Smooth muscle cell (in vitro differentiated cells): ENCODE measurements around the gene RPS21. TPM values are rescaled to one million over a fixed set of nuclear protein-coding genes. Genes with fewer than 3 reads are reported as not detected.

Experiments used
- DNase-seq: peaks from one replicate; lab custom pipeline; 2025; ENCODE audit not compliant: unreplicated experiment; lab: John Stamatoyannopoulos, UW
- H2AFZ ChIP-seq: fragments of 200-600 bp; sonication (generic); 2 replicates; pipeline ENCODE4 v1.6.0; 2016; ENCODE audit warnings: antibody characterized with exemption, low read depth, mild to moderate bottlenecking
- H3F3A ChIP-seq: fragments of 200-600 bp; sonication (generic); 2 replicates; pipeline ENCODE4 v1.6.0; 2017; ENCODE audit warnings: antibody characterized with exemption, low read depth
- H3K27ac ChIP-seq: fragments of 200-600 bp; sonication (generic); 2 replicates; pipeline ENCODE4 v1.5.1; 2016; ENCODE audit warnings: low read depth, mild to moderate bottlenecking
- H3K27me3 ChIP-seq: fragments of 200-600 bp; sonication (generic); 2 replicates; pipeline ENCODE4 v1.6.1; 2016; ENCODE audit warnings: low read depth, mild to moderate bottlenecking
- H3K36me3 ChIP-seq: fragments of 200-600 bp; sonication (generic); 2 replicates; pipeline ENCODE4 v1.5.1; 2016; ENCODE audit warnings: low read depth
- H3K4me1 ChIP-seq: fragments of 200-600 bp; sonication (generic); 2 replicates; pipeline ENCODE4 v1.5.1; 2016; ENCODE audit warnings: low read depth
- H3K4me2 ChIP-seq: fragments of 200-600 bp; sonication (generic); 2 replicates; pipeline ENCODE4 v1.6.0; 2016; ENCODE audit warnings: mild to moderate bottlenecking
- H3K4me3 ChIP-seq: fragments of 200-600 bp; sonication (generic); 2 replicates; pipeline ENCODE4 v1.5.1; 2016; ENCODE audit warnings: mild to moderate bottlenecking
- H3K79me2 ChIP-seq: fragments of 200-600 bp; sonication (generic); 2 replicates; pipeline ENCODE4 v1.6.0; 2016; ENCODE audit warnings: low read depth, mild to moderate bottlenecking
- H3K9ac ChIP-seq: fragments of 200-600 bp; sonication (generic); 2 replicates; pipeline ENCODE4 v1.6.0; 2016; ENCODE audit warnings: low read depth
- H3K9me3 ChIP-seq: fragments of 200-600 bp; sonication (generic); replicated peaks from 2 replicates; pipeline ENCODE4 v1.5.1; 2016; ENCODE audit warnings: low read depth
- H4K20me1 ChIP-seq: fragments of 200-600 bp; sonication (generic); 2 replicates; pipeline ENCODE4 v1.6.0; 2016; ENCODE audit warnings: low read depth
- WGBS: methylation state at CpG from one replicate; pipeline ENCODE4 v1.1.7; 2016; ENCODE audit warnings: low lambda C conversion rate; 5-methylcytosine and 5-hydroxymethylcytosine counted together
- polyA plus RNA-seq: library from polyadenylated mRNA; unstranded; fragments of >200 nt; fragmentation: Nextera tagmentation; extraction: Ambion mirVana; gene quantifications from 2 replicates; pipeline ENCODE4 v1.2.1, GENCODE V29; 2016
- total RNA-seq: library from RNA; depleted of rRNA; stranded (reverse); fragments of >200 nt; gene quantifications from 2 replicates; pipeline ENCODE4 v1.2.3, GENCODE V29; 2014
- TF ChIP-seq, protein P1 (sequence below): fragments of 200-600 bp; sonication (generic); IDR thresholded peaks from 2 replicates; pipeline ENCODE4 v1.5.1; 2017; ENCODE audit warnings: borderline replicate concordance, mild to moderate bottlenecking, antibody characterized with exemption; ENCODE audit not compliant: insufficient read depth, poor library complexity, severe bottlenecking

The RPS21 gene
- total and polyA plus RNA-seq, 2 experiments from 2014 or later: 438 to 4,082 TPM

DNA sequence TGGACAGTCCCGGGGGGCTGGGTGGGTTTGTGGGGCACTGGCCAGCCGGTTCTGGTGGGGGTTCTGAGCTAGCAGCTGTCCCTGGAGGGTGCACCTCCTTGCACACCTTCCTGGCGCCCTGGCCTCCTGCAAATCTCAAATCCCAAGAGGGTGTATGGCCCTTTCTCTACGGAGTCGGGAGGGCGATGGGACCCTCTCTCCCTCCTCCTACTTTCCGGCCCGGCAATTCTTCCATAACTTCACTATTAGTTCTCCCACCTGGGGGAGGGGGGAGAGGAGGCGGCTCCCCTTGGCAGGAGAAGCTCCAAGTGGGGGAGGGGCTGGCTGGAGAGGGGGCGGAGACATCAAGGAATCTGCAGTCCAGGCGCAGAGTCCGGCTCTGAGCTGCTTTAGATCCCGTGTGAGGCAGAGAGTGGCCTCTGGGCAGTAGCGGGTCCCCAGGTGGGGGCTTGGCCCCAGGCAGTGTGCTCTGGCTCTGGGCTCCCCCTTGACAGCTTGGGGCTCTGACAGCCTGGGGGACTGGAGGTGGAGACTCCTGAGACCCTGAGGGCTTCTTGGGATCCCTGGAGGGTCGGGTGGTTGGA lies 18.4 kb upstream of the RPS21 start:
- Histone ChIP-seq H3K4me3 (peak overlapping the region; percentile 82), H3K4me1 (peaks cover 62% of the 10 kb centered on the region), H3K9ac (no peak overlapping the region), H4K20me1 (peaks cover 36% of the 10 kb centered on the region), H3K27ac (no peak overlapping the region), H3K36me3 (no peaks in the 10 kb centered on the region), H3F3A (no peaks in the 10 kb centered on the region), H3K9me3 (no peaks in the 10 kb centered on the region), H2AFZ (no peak overlapping the region), H3K27me3 (no peaks in the 10 kb centered on the region), H3K79me2 (peaks cover 9% of the 10 kb centered on the region), H3K4me2 (peak overlapping the region; percentile 99)
- TF ChIP-seq, protein P1, sequence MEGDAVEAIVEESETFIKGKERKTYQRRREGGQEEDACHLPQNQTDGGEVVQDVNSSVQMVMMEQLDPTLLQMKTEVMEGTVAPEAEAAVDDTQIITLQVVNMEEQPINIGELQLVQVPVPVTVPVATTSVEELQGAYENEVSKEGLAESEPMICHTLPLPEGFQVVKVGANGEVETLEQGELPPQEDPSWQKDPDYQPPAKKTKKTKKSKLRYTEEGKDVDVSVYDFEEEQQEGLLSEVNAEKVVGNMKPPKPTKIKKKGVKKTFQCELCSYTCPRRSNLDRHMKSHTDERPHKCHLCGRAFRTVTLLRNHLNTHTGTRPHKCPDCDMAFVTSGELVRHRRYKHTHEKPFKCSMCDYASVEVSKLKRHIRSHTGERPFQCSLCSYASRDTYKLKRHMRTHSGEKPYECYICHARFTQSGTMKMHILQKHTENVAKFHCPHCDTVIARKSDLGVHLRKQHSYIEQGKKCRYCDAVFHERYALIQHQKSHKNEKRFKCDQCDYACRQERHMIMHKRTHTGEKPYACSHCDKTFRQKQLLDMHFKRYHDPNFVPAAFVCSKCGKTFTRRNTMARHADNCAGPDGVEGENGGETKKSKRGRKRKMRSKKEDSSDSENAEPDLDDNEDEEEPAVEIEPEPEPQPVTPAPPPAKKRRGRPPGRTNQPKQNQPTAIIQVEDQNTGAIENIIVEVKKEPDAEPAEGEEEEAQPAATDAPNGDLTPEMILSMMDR: no peak
- WGBS: 2% methylated on average over 11 of the region's 15 CpGs
- no peak for DNase-seq

- Histone ChIP-seq H3K9me3 (no peaks in the 10 kb centered on the region), H3K4me3 (peak overlapping the region; percentile 82), H3K79me2 (peaks cover 4% of the 10 kb centered on the region), H3F3A (no peaks in the 10 kb centered on the region), H3K36me3 (no peaks in the 10 kb centered on the region), H4K20me1 (peaks cover 28% of the 10 kb centered on the region), H3K9ac (no peak overlapping the region), H3K4me2 (peak overlapping the region; percentile 99), H3K27ac (no peak overlapping the region), H3K27me3 (no peaks in the 10 kb centered on the region), H3K4me1 (peaks cover 57% of the 10 kb centered on the region), H2AFZ (no peak overlapping the region)
- 22% methylated on average over 27 of the region's 28 CpGs for WGBS
- DNase-seq: no peak
- TF ChIP-seq, protein P1: peak; percentile 51
These were observed 17.7 kb upstream of the RPS21 start for GRCh38 chr20:62368976-62369814.

GRCh38 chr20:62369815-62370114 lies 17.1 kb upstream of the RPS21 start:
- Histone ChIP-seq H3K4me3 (no peak overlapping the region), H3K27me3 (no peaks in the 10 kb centered on the region), H3K4me1 (peaks cover 52% of the 10 kb centered on the region), H3K36me3 (no peaks in the 10 kb centered on the region), H3K79me2 (no peaks in the 10 kb centered on the region), H3F3A (no peaks in the 10 kb centered on the region), H3K9me3 (no peaks in the 10 kb centered on the region), H3K4me2 (peak overlapping the region; percentile 99), H4K20me1 (peaks cover 24% of the 10 kb centered on the region), H2AFZ (no peak overlapping the region), H3K27ac (no peak overlapping the region), H3K9ac (no peak overlapping the region)
- TF ChIP-seq, protein P1: no peak
- 75% methylated on average over 4 of the region's 4 CpGs for WGBS
- no peak for DNase-seq
